Effector memory CD4-positive, alpha-beta T cell (primary cell): ENCODE measurements around the gene TEX264.
"Not testable (repeated sequence)": the region's sequence is repeated elsewhere in the genome, so short reads cannot be mapped to it uniquely, and the experiment has no call there.

Source experiments
- DNase-seq, 3 donors: peaks; one replicate each; pipeline ENCODE4 v3.0.0-alpha.2; 2020
- H3K27ac ChIP-seq: 2 replicates; pipeline ENCODE4 v1.7.0; 2013; ENCODE audit warnings: mild to moderate bottlenecking, low read length, moderate library complexity; ENCODE audit not compliant: insufficient read depth, poor library complexity, severe bottlenecking
- H3K27me3 ChIP-seq: replicated peaks from 2 replicates; pipeline ENCODE4 v1.7.0; 2013; ENCODE audit warnings: mild to moderate bottlenecking, low read length; ENCODE audit not compliant: insufficient read depth, control insufficient read depth, poor library complexity, severe bottlenecking
- H3K36me3 ChIP-seq: 2 replicates; pipeline ENCODE4 v1.7.0; 2013; ENCODE audit warnings: mild to moderate bottlenecking, low read length, moderate library complexity; ENCODE audit not compliant: control insufficient read depth, insufficient read depth
- H3K4me1 ChIP-seq: 2 replicates; pipeline ENCODE4 v1.7.0; 2013; ENCODE audit warnings: low read length, mild to moderate bottlenecking; ENCODE audit not compliant: control insufficient read depth, insufficient read depth, poor library complexity, severe bottlenecking
- H3K4me3 ChIP-seq: 2 replicates; pipeline ENCODE4 v1.7.0; 2013; ENCODE audit warnings: low read length, low read depth, mild to moderate bottlenecking; ENCODE audit not compliant: insufficient read depth, poor library complexity, severe bottlenecking
- H3K9me3 ChIP-seq: 2 replicates; pipeline ENCODE4 v1.7.0; 2013; ENCODE audit warnings: mild to moderate bottlenecking, low read length, moderate library complexity; ENCODE audit not compliant: control insufficient read depth

Gene TEX264

DNA sequence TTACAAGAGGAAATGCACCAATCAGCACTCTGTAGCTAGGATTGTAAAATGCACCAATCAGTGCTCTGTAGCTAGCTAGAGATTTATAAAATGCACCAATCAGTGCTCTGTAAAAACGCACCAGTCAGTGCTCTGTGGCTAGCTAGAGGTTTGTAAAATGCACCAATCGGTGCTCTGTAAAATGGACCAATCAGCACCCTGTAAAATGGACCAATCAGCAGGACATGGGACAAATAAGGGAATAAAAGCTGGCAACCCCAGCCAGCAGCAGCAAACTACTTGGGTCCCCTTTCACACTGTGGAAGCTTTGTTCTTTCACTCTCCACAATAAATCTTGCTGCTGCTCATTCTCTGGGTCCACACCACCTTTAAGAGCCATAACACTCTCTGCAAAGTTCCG lies 71.3 kb downstream of the TEX264 start:
- not testable (repeated sequence) for H3K27ac ChIP-seq, H3K36me3 ChIP-seq, H3K9me3 ChIP-seq, DNase-seq, H3K4me3 ChIP-seq, H3K27me3 ChIP-seq, H3K4me1 ChIP-seq

DNA sequence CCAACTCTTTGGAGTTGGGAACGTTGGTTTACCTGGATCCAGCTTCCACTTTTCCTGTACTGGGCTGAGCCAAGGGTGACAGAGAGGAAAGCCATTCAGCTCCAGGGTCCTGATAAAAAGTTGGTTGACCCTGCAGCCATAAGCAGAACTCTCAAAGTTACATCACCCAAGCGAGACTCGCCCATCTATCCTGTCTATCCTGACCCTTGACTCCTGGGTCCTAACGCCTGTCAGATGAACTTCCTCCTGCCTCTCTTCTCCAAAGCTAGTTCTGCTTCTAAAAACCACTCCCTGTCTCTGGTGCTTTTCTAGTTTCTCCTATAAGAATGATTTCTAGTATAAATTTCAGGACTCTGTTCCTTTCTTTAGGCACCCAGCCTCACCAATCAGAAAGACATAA lies 71.9 kb downstream of the TEX264 start:
- not testable (repeated sequence) for H3K9me3 ChIP-seq, H3K4me3 ChIP-seq, DNase-seq, H3K27me3 ChIP-seq, H3K36me3 ChIP-seq, H3K4me1 ChIP-seq, H3K27ac ChIP-seq

DNA sequence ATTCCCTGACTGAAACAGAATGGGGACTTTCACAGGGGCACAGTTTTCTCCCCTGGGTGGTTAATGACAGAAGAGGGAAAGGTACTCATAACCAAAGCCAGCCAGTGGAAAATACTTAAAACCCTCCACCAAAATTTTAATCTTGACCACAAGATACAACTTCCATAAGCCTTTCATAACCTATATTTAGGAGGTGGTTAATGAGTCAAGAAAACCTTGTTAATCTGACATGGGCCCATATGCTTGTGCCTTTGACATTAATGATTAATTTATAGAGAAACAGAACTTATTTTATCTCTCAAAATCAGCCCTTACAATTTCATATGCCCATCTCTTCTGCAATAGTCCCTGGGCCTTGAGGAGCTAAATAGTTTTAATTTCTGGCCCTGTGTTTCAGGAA lies 76.8 kb downstream of the TEX264 start:
- no peaks in the 10 kb centered on the region for H3K27me3 ChIP-seq
- no peak overlapping the region for H3K4me3 ChIP-seq
- H3K4me1 ChIP-seq, result no peaks in the 10 kb centered on the region
- DNase-seq, result no peak
- no peaks in the 10 kb centered on the region for H3K36me3 ChIP-seq
- H3K27ac ChIP-seq, result no peak overlapping the region
- no peaks in the 10 kb centered on the region for H3K9me3 ChIP-seq

DNA sequence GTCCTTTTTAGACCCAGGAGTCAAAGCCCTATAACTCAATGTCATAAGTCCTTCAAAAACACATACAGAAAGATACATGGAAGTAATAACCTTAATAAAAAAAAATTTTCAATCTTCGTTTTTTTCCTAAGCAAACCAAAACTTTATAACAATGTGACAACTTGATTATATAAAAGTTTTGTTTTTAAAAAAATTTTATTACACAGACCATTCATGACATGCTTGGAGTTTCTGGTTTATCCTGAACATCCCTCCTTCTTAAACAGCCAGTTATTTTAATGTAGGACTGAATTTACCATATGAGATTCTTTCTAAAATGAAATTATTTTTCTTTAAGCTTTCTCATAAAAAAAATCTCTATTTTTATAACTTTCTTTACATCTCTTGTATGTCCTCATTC lies 77.3 kb downstream of the TEX264 start:
- Histone ChIP-seq H3K36me3 (no peaks in the 10 kb centered on the region), H3K4me1 (no peaks in the 10 kb centered on the region), H3K27me3 (no peaks in the 10 kb centered on the region), H3K9me3 (no peaks in the 10 kb centered on the region), H3K4me3 (no peak overlapping the region), H3K27ac (no peak overlapping the region)
- no peak for DNase-seq

DNA sequence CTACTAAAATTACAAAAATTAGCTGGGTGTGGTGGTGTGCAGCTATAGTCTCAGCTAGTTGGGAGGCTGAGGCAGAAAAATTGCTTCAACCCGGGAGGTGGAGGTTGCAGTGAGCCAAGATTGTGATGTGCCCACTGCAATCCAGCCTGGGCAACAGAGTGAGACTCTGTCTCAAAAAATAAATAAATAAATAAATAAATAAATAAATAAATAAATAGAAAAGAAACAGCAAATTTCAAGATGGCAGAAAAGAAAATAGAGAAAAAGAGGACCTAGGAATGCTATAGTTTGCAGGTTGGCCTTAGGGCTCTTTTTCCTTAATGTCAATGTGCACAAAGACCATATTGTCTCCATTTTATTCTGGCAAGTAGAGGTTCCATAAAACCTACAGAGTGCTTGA lies 79.8 kb downstream of the TEX264 start:
- H3K36me3 ChIP-seq, result no peaks in the 10 kb centered on the region
- no peaks in the 10 kb centered on the region for H3K4me1 ChIP-seq
- no peak overlapping the region for H3K4me3 ChIP-seq
- H3K9me3 ChIP-seq, result no peaks in the 10 kb centered on the region
- DNase-seq, result no peak
- H3K27me3 ChIP-seq, result no peaks in the 10 kb centered on the region
- no peak overlapping the region for H3K27ac ChIP-seq

DNA sequence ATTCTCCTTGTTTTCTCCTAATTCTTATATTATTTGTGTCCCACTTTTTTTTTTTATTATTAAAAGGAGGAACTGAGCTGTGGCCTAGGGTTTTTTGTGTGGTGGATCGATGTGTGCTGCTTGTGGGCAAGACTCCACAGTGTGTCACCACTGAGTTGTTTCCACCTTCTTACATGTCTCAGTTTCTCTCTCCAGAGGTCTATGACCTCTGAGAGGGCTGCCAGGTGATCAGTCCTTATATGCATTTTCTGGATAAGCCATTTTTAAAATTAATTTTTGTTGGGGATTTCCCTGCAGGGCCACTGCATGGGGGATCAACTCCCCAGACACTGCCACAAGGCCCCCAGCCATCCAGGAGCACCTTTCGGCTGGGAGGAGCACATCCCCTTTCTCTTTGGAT lies 80.2 kb downstream of the TEX264 start:
- Histone ChIP-seq H3K4me3 (no peak overlapping the region), H3K4me1 (no peaks in the 10 kb centered on the region), H3K36me3 (no peaks in the 10 kb centered on the region), H3K27ac (no peak overlapping the region), H3K27me3 (no peaks in the 10 kb centered on the region), H3K9me3 (no peaks in the 10 kb centered on the region)
- DNase-seq, result no peak
